ENCODE data around the gene PKNOX2.
A peak's percentile ranks its signal among the peaks of the same experiment; 100 is the strongest.

PKNOX2 gene

DNA sequence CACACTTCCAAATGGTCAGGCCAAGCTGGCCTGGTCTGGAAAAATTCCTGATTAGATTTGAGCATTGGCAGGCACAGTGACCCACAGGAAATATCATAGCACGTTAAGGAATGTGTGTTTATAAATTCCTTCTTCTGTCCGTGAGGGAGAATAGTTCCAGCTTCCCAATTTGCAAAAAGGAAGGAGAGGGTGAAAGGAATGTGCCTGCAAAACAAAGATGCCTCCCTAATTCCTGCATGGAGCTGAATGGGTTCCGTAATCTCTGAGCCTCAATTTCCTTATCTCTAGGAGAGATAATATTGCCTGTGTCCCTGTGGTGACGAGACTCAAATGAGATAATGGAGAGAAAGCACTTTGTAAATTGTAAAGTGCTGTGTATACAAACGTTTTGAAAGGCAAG lies 226.4 kb downstream of the PKNOX2 start:
- DNase-seq: no peak

DNA sequence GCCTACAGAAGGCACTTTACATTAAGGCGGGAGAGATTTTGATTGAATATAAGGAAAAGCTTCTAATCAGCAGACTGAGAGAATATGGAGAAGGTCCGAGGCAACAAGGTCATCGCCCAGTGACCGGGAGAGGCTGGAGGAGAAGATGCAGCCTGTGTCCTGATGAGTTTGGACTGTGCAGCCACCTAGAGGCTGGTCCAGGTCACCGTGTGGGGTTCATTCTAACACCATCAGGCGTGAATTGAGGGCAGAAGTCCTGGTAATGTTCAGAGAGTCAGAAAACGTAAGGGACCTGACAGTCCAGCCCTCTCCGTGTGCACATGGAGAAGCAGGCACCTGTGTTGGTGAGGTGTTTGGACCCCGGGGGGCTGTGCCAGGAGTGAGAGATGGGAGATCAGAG lies 228.8 kb downstream of the PKNOX2 start:
- DNase-seq: no peak

DNA sequence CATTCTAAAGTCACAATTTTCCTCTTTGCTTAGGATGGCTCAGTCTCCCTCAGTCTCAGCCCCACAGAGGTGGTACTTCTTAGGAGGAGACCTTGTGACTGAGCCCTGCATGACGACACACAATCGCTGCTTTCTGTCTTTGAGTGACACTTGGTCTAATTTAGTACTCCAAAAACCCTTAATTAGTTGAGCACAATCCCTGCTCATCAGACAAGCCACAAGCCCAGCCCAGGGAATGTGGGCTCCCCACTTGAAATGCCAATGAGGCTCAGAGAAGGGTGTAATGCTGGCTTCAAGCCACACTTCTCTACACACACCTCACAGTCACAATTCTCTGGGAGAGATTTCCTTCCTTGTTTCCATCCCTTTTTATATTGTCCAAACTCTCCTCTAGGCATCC lies 229.7 kb downstream of the PKNOX2 start:
- no peak for DNase-seq

DNA sequence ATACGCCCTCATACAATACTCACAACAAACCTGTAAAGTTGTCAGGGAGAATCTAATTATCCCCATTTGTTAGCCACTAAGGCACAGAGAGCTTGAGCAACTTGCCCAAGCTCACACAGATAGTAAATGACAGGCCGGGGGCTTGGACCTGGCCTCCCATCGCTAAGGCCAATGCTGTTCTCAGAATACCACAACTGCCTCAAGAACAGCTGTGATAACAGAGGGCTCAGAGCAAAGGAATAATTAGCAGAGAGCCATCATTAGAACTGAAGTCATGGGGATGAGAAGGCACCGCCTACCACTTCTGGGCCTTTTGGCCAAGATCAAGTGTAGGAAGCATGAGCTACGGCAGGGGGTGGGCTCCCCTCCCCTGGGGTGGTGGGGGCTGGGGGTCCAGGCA lies 232.9 kb downstream of the PKNOX2 start:
- DNase-seq: no peak

DNA sequence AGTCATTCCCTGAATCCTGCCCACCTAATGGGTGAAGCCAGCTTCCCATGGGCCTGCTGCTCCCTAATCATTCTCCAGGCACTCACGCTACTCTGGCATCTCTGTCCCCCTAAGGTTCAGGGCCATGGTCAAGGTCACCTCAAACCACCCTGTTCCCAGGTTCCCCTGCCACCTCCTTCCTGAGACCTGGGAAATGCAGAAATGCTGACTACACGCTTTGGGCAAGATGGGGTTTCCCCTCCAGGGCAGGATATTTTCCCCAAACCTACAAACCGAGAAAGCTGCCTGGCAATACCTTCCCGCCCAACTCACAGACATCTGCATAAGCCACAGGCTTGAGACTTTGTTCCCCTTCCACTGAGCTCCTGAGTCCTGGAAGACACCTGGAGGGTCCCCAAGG lies 233.9 kb downstream of the PKNOX2 start:
- DNase-seq: no peak

DNA sequence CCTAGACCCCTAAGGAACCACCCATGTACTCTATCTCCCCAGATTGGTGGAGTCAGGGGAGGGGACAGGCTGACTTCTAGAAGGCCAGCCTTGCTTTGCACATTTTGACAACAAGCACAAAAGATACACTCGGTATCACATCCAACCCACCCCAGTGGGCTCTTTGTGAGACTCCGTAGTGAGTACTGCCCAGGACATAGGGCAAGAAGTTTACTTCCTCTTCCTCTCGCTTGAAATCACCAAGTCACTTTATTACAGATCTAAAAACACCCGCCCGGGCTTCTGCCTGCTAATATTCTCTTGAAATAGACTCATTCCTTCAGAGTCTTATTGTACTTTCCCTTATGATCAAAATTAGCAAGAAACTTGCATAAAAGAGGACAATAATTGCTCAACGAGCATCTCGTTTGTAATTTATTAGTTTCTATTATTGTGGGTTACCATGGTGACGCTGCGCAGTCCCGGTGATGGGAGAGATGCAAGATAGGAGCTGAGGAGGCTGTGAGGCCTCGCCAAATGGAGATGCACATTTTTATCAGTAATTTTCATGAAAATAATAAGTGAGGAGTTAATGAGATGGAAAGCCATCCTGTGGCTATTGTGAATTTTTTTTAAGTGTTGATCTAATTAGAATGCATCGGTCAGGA lies 234.6 kb downstream of the PKNOX2 start:
- DNase-seq: no peak

DNA sequence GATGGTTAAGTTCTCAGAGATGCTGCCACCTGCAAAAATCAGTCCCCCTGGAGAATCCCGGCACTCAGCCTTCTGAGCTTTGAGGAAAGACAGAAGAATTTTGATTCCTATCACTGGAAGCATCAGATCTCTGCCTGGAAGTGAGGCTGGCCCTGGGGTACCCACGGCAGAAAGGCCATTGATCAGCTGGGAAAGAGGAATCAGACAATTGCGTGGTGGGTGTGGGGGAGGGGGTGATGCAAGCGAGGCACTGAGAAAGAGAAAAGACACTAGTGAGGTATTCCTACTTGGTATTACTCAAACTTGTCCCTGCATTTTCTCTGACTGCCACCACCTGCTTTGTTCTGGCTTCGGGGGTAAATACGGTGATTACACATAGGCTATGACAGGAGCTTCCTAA lies 235.4 kb downstream of the PKNOX2 start:
- DNase-seq: no peak

DNA sequence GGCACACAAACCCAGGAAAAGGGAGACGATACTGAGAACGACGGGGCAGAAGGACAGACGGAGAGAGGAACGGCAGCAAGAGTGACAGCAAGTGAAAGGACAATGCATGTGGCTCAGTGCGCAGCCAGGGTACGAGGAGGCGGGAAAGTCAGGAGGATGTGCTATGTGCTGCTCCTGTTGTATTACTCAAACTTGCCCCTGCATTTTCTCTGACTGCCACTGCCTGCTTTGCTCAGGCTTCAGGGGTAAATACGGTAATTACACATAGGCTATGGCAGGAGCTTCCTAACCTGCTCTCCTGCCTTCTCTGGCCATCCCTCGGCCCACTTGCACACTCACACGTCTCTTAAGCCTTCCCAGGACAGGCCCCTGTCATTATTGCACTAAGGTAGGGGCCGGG lies 236.7 kb downstream of the PKNOX2 start:
- no peak for DNase-seq

DNA sequence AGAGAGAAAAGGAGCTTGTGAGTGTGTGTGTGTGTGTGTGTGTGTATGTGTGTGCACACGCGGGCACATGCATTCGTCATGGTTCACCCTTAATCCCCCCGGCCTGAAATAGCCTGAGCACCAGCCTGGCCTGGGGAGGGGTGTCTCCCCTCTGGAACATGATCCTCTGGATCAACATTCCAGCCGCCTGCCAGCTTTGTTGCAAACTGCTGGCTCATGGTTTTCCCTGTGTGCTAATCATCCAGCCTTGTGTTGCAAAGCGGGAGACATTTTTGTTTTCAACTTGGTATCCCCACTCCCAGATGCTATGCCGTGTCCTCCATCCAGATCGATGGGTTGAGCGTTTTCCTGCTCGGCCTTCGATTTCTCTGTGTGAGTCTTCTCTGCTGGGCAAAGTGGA lies 237.2 kb downstream of the PKNOX2 start:
- DNase-seq: no peak

DNA sequence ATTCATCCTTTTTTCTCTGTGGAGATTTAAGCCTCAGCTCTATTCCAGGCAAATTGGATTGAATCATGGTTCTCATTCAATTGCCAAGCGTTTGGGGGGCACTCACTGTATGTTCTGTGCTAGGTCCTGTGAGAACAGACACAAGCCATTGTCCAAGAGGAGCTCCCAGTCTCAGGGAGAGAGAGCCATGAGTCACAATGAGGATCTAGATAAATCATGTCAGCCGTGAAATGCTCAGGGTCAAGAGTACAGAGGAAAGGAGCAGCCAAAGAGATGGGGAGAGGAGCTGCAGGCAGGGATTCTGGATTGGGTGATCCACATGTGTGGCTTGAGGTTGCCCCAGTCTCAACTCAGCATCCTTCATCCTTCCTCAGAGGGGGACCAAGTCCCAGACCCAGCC lies 237.9 kb downstream of the PKNOX2 start:
- DNase-seq: no peak

DNA sequence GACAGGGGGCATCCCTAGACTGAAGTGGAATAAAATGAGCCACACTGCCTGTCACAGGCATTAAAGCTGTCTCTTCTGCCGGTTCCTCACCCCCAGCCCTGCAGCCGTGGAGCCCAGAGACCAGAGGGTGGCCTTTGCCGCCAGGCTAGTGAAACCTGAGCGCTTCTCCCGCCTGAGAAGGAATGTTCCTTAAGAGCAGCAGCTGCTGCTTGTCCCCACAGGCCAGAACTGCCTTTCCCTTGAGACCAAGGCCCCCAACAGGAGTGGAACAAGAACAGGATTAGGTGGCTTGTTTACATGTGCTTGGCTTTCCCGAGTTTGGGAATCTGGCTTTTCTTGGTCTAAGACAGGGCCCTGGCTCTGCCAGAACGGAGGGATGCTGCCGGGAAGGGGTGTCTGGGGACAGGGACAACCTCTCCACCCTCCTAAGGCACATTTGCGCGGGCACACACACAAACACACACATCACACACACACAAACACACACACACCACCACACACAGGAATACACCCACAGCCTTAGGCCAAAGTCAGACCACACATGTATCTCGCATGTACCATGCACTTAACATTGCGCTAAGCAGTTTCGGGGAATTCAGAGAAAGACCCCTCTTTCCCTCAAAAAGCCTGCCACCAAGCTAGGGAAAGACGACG lies 239.7 kb downstream of the PKNOX2 start:
- DNase-seq: no peak

DNA sequence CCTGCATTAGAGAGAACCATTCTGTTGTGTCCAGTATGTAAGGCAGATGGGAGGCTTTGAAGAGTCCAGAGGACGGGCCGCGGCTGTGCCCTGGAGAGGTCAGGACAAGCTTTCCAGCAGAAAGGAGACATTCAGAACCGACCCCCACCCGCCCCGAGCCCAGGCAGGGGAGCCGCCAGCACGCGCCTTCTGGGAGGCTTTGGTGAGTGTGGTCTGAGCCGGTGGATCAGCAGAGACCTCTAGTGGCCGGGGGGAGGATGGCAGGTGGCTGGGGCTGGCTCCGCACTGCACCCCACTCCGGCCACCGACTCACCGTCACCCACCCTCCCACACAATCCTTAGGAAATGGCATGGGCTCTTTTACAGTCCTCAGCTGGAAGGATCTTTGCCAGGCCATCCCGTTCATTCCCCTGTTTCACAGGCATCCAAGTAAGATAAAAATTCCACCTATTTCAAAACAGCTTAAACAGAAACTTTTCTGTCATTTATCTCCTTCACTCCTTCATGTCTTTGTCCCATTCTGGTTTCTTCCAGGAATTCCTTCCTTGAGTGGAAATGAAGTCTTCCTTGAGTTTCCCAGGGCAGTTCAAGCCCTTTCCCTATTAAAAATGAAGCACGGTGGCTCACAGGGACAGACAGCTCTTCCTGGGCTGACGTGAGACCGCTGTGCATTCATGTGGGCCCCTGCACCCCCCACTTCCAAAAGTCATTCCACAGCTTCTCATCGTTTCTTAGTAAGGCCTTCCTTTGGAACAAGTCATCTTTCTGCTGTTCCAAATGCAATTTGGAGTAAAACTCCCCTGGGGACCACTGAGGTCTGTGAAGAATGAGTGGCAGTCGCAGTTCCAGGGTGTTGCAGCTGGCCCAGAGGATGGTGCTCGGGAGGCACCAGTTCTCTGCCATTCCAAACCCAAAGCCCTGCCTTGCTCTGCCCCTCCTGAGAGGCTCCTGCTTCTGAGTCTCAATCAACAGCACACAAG lies 240.6 kb downstream of the PKNOX2 start:
- peak; percentile 17 to 53 for DNase-seq

DNA sequence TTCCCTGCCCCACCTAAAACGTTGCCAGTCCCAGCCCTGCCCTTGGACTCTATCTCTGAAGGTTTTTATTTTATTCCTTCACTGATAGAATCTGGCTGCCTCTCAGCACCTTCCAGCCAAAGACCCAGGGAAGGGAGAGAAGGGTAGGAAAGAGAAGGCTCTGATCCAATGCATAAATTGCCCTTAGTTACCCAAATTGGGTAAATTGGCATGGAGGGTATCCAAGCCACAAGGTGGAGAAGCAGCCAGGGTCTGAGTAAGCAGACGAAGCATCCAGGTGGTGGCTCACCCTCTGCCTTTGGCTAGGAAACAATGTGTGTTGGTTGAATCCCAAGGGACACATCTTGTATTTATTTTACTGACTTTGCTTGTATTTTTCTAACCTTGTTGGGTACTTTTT lies 242.5 kb downstream of the PKNOX2 start:
- DNase-seq: no peak

DNA sequence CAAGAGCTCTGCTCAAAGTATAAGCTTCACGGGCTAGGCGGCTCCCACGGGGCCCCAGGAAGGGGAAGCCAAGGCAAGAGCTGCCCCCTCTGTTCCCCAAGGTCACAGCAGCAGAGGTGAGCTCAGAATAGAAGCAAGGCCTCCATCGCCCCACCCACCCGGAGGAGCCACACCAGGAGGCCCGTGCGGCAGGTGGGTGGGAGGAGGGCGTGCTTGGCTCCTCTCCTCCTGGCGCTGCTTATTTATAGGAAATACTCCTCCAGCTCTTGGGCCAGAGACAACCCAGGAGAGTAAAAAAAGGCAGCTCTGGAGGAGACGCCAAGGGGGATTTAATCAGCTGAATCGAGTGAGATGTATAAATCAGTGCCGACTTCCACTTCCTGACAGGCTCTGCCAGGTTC lies 243.8 kb downstream of the PKNOX2 start:
- DNase-seq: no peak

DNA sequence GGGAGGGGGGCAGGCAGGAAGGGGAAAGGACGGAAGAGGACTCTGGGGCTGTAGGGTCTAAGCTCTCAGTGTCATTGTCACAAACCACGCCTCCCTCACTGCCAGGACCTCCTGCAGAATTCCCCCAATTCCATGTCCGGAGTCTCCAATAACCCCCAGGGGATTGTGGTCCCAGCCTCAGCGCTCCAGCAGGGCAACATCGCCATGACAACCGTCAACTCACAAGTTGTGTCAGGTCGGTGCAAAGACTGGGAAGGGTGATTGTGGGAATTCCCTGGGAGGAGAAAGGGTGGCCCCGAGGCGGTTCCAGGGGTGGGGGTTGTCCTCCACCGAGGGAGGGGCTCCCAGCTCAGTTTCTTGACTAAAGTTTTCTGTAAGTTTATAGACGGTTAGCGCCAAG lies 245.5 kb downstream of the PKNOX2 start:
- no peak for DNase-seq

DNA sequence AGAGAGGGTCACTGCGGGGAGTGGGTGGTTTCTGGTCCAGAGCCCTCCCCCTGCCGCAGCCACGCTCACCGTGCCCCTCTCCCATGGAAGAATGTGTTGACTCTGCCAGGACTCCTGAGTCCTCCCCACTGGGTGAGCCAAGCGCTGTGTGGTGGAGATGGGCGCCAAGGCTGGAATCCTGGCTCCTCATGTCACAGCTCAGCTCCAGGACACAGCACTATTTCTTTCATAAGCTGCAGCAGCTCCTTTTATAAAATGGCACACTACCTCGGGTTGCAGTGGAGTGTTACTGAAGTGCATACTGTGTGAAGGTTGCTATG lies 247.6 kb downstream of the PKNOX2 start:
- DNase-seq: no peak

DNA sequence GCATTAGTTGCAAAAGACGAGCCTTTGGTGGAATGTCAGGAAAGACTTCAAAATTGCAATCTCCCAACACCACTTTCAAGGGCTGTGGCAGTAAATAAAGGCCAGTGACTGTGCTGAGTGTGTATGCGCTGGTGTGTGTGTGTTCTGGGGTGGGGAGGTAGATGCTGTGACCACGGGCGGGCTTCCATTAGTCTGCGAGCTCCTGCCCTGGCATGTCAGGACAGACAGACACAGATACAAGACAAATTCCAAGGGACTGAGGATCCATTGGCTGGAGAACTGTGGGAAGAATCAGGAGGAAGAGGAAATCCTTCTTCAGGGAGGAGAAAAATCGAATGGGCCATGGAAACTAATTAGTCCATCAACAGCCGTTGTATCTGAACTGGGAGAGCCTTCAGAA lies 248.0 kb downstream of the PKNOX2 start:
- no peak for DNase-seq

DNA sequence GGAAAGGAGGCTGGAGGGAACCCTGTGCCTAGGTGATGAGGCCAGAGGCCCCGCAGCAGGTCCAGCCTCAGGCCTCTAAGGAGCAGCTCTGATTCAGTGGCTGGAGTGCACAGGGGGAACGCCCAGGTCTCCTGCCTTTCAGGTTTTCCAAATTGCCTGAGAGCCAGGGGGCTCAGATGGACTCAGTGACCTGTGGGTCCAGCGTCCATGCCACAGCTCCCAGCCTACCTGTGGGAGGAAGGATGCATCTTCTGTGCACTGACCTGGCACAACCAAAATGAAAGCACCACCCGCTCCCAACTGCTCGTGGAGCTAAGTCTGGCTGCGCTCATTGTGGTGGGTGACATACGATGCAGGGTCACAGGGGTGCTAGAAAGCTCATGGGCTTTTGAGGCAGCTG lies 248.7 kb downstream of the PKNOX2 start:
- DNase-seq: no peak

DNA sequence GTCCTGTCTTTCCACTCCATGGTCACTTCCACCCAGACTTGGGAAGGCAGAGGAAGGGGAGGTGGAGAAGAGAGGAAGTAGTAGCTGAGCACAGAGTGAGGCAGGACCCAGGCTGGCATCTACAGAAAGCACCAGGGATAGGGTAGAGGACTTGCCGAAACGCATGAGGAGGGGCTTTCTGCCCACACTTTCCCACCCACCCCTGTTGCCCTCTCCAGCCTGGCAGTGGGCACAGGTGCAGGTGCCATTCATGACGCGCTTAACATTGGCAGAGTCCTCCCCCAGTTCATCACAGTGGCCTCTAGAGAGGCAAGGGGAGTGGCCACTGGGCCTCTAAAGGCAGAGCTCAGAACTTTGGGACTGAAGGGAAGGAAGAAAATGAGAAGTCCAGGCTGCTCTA lies 249.6 kb downstream of the PKNOX2 start:
- no peak for DNase-seq

DNA sequence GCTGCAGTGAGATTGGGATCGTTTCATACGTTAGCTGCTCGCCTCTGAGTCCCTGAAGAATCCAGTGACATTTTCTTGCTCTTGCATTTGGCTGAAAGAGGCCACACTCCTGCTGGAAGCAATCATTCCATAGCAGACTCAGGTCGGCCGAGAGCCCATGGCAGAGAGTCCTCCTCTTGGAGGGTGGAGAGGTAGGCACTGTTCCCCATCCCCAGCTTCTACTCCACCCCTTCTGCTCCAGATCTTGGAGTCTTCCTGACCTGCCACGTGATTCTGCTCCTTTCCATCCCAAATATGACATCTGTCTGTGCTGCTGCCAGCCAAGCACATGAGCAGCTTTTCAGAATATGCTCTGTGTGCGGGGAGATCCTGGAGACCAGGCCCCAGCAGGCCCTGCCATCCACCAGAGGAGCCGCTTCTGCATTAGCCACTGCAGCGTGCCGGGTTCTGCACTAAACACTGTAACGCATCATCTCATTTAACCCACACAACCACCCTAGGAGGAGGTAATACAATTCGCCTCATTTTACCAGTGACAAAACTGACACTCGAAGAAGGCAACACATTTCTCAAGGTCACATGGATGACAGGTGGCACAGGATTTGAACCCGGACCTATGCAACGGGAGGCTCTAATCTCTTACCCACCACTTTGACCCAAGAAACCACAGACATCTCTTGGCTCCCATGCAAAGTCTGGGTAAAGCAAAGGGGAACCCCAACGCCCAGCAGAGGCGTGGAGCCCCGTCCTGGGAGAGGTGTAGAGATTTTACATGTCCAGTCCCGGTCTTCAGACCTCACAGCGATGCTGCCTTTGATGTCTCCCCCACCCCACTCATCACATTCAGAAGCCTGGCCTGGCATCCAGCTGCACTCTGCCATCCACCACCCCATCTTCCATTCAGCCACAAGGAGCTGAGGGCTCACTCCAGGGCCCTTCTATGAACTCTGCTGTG lies 252.7 kb downstream of the PKNOX2 start:
- no peak for DNase-seq

DNA sequence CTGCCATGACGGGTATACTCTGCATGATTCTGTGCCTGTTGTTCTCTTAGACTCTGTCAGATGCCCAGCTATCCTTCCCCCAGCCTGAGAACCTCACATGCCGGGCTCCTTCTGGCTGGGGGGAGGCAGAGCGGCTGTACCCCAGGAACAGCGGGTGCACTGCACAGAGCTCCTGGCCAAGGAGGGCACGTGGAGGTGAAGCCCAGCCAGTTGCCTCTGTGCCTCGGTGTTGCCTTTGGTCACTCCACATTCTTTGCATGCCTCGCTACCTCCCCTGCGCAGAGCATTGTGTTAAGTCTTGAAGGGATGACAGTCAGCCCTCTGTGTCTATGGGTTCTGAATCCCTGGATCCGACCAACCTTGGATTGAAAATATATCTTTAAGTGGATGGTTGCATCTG lies 253.8 kb downstream of the PKNOX2 start:
- no peak for DNase-seq

DNA sequence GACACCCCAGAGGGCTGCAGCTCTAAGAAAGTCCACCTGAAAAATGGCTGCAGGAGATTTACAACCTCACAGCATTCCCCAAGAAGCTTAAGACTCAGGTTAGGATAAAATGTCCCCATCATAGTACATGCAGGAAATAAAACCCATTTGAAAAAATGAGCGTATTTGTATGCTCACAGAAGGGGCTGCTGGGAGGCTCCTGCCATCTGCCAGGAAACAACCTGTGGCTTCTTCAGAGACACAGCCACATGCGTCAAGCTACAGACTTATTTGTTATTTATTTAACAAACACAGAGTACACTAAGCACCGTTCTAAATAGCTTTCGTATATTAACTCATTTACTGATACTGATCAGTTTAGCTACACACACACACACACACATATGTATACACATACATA lies 258.1 kb downstream of the PKNOX2 start:
- no peak for DNase-seq

DNA sequence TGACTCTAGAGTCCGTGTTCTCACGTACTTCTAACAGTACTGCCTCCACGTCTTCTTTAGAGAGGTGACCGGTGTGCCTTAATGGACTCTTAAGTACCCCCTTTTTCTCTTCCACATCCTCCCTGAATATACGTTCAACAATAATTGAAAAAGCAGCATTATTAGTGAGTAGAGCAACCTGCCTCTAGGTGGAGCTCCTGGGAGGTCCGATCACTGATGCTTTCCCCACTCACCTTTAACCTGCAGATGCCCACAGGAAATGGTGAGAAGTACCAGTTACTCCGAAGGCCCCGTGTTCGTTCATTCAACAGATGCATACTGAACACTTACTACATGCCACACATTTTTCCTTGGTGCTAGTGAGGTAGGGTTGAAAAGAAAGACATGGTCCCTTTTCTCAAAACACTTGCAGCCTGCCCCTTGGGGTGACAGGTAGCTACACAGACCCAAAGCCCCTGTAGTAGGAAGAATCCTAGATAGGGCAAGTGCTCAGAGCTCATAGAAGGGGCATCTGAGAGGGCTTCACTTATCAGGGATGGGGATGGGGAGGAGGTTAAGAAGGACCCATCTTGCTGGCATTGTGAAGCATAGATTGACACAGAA lies 258.8 kb downstream of the PKNOX2 start:
- DNase-seq: no peak

Measured in NCI-H446 (cell line).